DOHH2 (cell line): ENCODE measurements around the gene ST3GAL2.

ENCODE experiments used
- EZH2phosphoT487 ChIP-seq: fragments of 200-600 bp; sonication (generic); IDR thresholded peaks from 2 replicates; pipeline ENCODE4 v1.6.1; 2017; ENCODE audit warnings: borderline replicate concordance, mild to moderate bottlenecking, antibody characterized with exemption, low read length, moderate library complexity, mixed read lengths
- TF ChIP-seq, protein P1 (sequence below): fragments of 200-600 bp; sonication (generic); IDR thresholded peaks from one replicate; pipeline ENCODE4 v1.5.1; 2014; ENCODE audit warnings: antibody characterized with exemption, mild to moderate bottlenecking, low read depth, low read length; ENCODE audit not compliant: poor library complexity, severe bottlenecking

DNA sequence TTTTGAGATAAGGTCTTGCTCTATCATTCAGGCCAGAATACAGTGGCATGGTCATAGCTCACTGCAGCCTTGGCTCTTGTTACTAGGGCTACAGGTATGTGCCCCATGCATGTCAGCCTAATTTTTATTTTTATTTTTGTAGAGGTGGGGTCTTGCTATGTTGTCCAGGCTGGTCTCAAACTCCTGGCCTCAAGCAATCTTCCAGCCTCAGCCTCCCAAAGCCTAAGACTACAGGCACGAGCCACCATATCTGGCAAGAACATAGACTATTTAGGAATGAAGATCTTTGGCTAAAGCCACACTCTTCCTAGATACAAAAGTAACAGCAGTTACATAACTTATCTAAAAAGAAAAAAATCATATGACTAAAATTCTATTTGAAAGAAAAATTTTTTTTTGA is 107.8 kb downstream of the ST3GAL2 start:
- no peak for TF ChIP-seq EZH2phosphoT487
- TF ChIP-seq, protein P1, sequence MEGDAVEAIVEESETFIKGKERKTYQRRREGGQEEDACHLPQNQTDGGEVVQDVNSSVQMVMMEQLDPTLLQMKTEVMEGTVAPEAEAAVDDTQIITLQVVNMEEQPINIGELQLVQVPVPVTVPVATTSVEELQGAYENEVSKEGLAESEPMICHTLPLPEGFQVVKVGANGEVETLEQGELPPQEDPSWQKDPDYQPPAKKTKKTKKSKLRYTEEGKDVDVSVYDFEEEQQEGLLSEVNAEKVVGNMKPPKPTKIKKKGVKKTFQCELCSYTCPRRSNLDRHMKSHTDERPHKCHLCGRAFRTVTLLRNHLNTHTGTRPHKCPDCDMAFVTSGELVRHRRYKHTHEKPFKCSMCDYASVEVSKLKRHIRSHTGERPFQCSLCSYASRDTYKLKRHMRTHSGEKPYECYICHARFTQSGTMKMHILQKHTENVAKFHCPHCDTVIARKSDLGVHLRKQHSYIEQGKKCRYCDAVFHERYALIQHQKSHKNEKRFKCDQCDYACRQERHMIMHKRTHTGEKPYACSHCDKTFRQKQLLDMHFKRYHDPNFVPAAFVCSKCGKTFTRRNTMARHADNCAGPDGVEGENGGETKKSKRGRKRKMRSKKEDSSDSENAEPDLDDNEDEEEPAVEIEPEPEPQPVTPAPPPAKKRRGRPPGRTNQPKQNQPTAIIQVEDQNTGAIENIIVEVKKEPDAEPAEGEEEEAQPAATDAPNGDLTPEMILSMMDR = no peak
